ENCODE results near the gene TMEM51.

The TMEM51 gene

GRCh38 chr1:15189692-15190370, 36.3 kb downstream of the TMEM51 start:
- TF ChIP-seq CTCF (conservative IDR thresholded peaks at IDR 0.05; ENCODE audit: low read depth) = no peak
- H3K27ac ChIP-seq = peak overlapping the region; percentile 14
- POLR2A ChIA-PET (ENCODE audit: low non-redundant PET) = no interaction called here
- DNase-seq (ENCODE audit: low spot score) = no peak
- CTCF ChIA-PET = no interaction called here

GRCh38 chr1:15191267-15191666, 37.7 kb downstream of the TMEM51 start:
- H3K27ac ChIP-seq = no peak overlapping the region
- no peak for DNase-seq (ENCODE audit: low spot score)
- TF ChIP-seq CTCF (conservative IDR thresholded peaks at IDR 0.05; ENCODE audit: low read depth) = no peak
- POLR2A ChIA-PET (ENCODE audit: low non-redundant PET) = no interaction called here
- CTCF ChIA-PET = no interaction called here

- CTCF ChIA-PET = no interaction called here
- no peak for DNase-seq (ENCODE audit: low spot score)
- no peak overlapping the region for H3K27ac ChIP-seq
- POLR2A ChIA-PET (ENCODE audit: low non-redundant PET) = no interaction called here
- TF ChIP-seq CTCF (conservative IDR thresholded peaks at IDR 0.05; ENCODE audit: low read depth) = no peak
Observed at GRCh38 chr1:15191770-15192169, 38.2 kb downstream of the TMEM51 start.

GRCh38 chr1:15192916-15193550, 39.5 kb downstream of the TMEM51 start:
- CTCF ChIA-PET = no interaction called here
- no peak for TF ChIP-seq CTCF (conservative IDR thresholded peaks at IDR 0.05; ENCODE audit: low read depth)
- H3K27ac ChIP-seq = no peak overlapping the region
- POLR2A ChIA-PET (ENCODE audit: low non-redundant PET) = no interaction called here
- no peak for DNase-seq (ENCODE audit: low spot score)

GRCh38 chr1:15195420-15196052, 42.0 kb downstream of the TMEM51 start:
- POLR2A ChIA-PET (ENCODE audit: low non-redundant PET) = no interaction called here
- no peak for DNase-seq (ENCODE audit: low spot score)
- TF ChIP-seq CTCF (conservative IDR thresholded peaks at IDR 0.05; ENCODE audit: low read depth) = no peak
- CTCF ChIA-PET = no interaction called here
- H3K27ac ChIP-seq = no peak overlapping the region

GRCh38 chr1:15196069-15196468, 42.5 kb downstream of the TMEM51 start:
- no peak for DNase-seq (ENCODE audit: low spot score)
- POLR2A ChIA-PET (ENCODE audit: low non-redundant PET) = no interaction called here
- H3K27ac ChIP-seq = no peak overlapping the region
- TF ChIP-seq CTCF (conservative IDR thresholded peaks at IDR 0.05; ENCODE audit: low read depth) = no peak
- CTCF ChIA-PET = no interaction called here

Measured in RWPE1 (cell line).